Stimulated activated CD8-positive, alpha-beta memory T cell treated with anti-CD3 and anti-CD28 coated beads, Interleukin-12 subunit alpha, Interleukin-12 subunit beta, amount 100 ng/mL, for 24 hours (primary cell): ENCODE results near the gene DNAJC17.

Experiments
- DNase-seq: peaks from one replicate; pipeline ENCODE4 v3.0.0-alpha.2; 2020; ENCODE audit errors: extremely low read depth

The DNAJC17 gene

GRCh38 chr15:40790718-40791117 is 16.6 kb downstream of the DNAJC17 start:
- DNase-seq = no peak

- no peak for DNase-seq
Observed at GRCh38 chr15:40789999-40790398, 17.3 kb downstream of the DNAJC17 start.

GRCh38 chr15:40789119-40789518 is 18.2 kb downstream of the DNAJC17 start:
- no peak for DNase-seq

GRCh38 chr15:40787991-40788390 is 19.3 kb downstream of the DNAJC17 start:
- DNase-seq = no peak

- DNase-seq = no peak
Observed at GRCh38 chr15:40787344-40787841, 19.9 kb downstream of the DNAJC17 start.

- DNase-seq = no peak
Observed at GRCh38 chr15:40785814-40786213, 21.5 kb downstream of the DNAJC17 start.

- DNase-seq = no peak
Observed at GRCh38 chr15:40785164-40785563, 22.1 kb downstream of the DNAJC17 start.

GRCh38 chr15:40782609-40783227 is 24.6 kb downstream of the DNAJC17 start:
- no peak for DNase-seq

- DNase-seq = no peak
Observed at GRCh38 chr15:40776537-40777141, 30.6 kb downstream of the DNAJC17 start.

GRCh38 chr15:40775740-40776536 is 31.3 kb downstream of the DNAJC17 start:
- no peak for DNase-seq

- DNase-seq = no peak
Observed at GRCh38 chr15:40775007-40775406, 32.3 kb downstream of the DNAJC17 start.

- no peak for DNase-seq
Observed at GRCh38 chr15:40773902-40774301, 33.4 kb downstream of the DNAJC17 start.

- DNase-seq = no peak
Observed at GRCh38 chr15:40773496-40773895, 33.8 kb downstream of the DNAJC17 start.

- no peak for DNase-seq
Observed at GRCh38 chr15:40772014-40772413, 35.3 kb downstream of the DNAJC17 start.

- DNase-seq = no peak
Observed at GRCh38 chr15:40771242-40771641, 36.0 kb downstream of the DNAJC17 start.

GRCh38 chr15:40770147-40770721 is 37.0 kb downstream of the DNAJC17 start:
- DNase-seq = no peak

- no peak for DNase-seq
Observed at GRCh38 chr15:40769274-40770146, 37.8 kb downstream of the DNAJC17 start, which contains the start of gene C15orf62. Gene C15orf62, plus strand, starts transcription at chr15:40769980. Its CDS starts 516 bp downstream, at chr15:40770496.

- DNase-seq = no peak
Observed at GRCh38 chr15:40768521-40769273, 38.6 kb downstream of the DNAJC17 start.

GRCh38 chr15:40767838-40768500 is 39.3 kb downstream of the DNAJC17 start:
- no peak for DNase-seq
